K562 (cell line): Measurements from ENCODE around the gene AGK. TPM values are rescaled to one million over a fixed set of nuclear protein-coding genes. Genes with fewer than 3 reads are reported as not detected.

Source experiments
- ATAC-seq: fragments of 200-7000 bp; cut with Tn5 transposase; 3 replicates; pipeline ENCODE4 v1.9.1; 2020; ENCODE audit warnings: moderate library complexity
- BruUV-seq: library from RNA; stranded (reverse); fragments of 400-500 nt; replicated peaks from 2 replicates; lab custom pipeline; 2021; lab: Mats Ljungman, UMichigan
- CTCF ChIA-PET: fragments of 300-600 bp; formaldehyde crosslinking; extraction: SDS; loops from one replicate; lab custom pipeline; 2021; ENCODE audit warnings: low intra/inter-chr PET ratio; lab: Yijun Ruan, JAX
- POLR2A ChIA-PET: fragments of 300-600, 350-650 bp; sonication (Branson Sonifier 250); formaldehyde crosslinking; extraction: SDS; loops from one replicate; lab custom pipeline; 2021; ENCODE audit warnings: antibody characterized with exemption, inconsistent platforms; lab: Yijun Ruan, JAX
- DNase-seq, 4 experiments: peaks; one replicate each; pipeline versions ENCODE4 v3.0.0 to v3.0.0-alpha.2; 2011 to 2018; ENCODE audit warnings: low spot score in 3 of 4, mixed read lengths in 3 of 4; ENCODE audit errors: extremely low read depth in 1 of 4
- FAIRE-seq: peaks from 2 replicates; lab custom pipeline; 2011; peaks lifted over from hg19 to GRCh38; lab: Jason Lieb, UNC
- H2AFZ ChIP-seq: 2 replicates; pipeline ENCODE4 v1.6.0; 2011; ENCODE audit warnings: low read depth, low read length, control low read depth, inconsistent platforms
- H3K27ac ChIP-seq: fragments of 200-600 bp; 3 replicates; pipeline ENCODE4 v1.8.0; 2011; ENCODE audit warnings: low read depth, mild to moderate bottlenecking, control low read depth, inconsistent platforms, low read length, moderate library complexity, mixed read lengths; ENCODE audit errors: extremely low read depth
- H3K27me3 ChIP-seq, 2 experiments: fragments of 300-600 bp in 1 of 2; 2 replicates in 1 of 2; 3 replicates in 1 of 2; pipeline versions ENCODE4 v1.6.0 to v1.8.0; 2011; ENCODE audit warnings: inconsistent platforms in 2 of 2, low read length in 2 of 2, mild to moderate bottlenecking in 1 of 2, mixed read lengths in 1 of 2, moderate library complexity in 1 of 2; ENCODE audit not compliant: control insufficient read depth in 2 of 2, insufficient read depth in 2 of 2
- H3K36me3 ChIP-seq: fragments of 300-600 bp; 3 replicates; pipeline ENCODE4 v1.8.0; 2011; ENCODE audit warnings: mild to moderate bottlenecking, low read length, inconsistent platforms; ENCODE audit not compliant: control insufficient read depth, insufficient read depth
- H3K4me1 ChIP-seq, 2 experiments: fragments of 200-600 bp in 1 of 2; replicated peaks in 1 of 2; 2 replicates in 1 of 2; 3 replicates in 1 of 2; pipeline versions ENCODE4 v1.5.1 to v1.8.0; 2011; ENCODE audit warnings: inconsistent platforms in 2 of 2, low read length in 2 of 2, mild to moderate bottlenecking in 1 of 2, mixed read lengths in 1 of 2, moderate library complexity in 1 of 2; ENCODE audit not compliant: control insufficient read depth in 2 of 2, insufficient read depth in 2 of 2
- H3K4me2 ChIP-seq: 2 replicates; pipeline ENCODE4 v1.6.1; 2011; ENCODE audit warnings: low read length, control low read depth, inconsistent platforms, mixed read lengths; ENCODE audit not compliant: insufficient read depth
- H3K4me3 ChIP-seq: fragments of 200-600 bp; sonication (generic), shearing (Covaris generic); 2 replicates; pipeline ENCODE4 v1.5.1; 2016; ENCODE audit warnings: control low read depth, inconsistent platforms
- H3K79me2 ChIP-seq: fragments of 200-600 bp; 3 replicates; pipeline ENCODE4 v1.8.0; 2011; ENCODE audit warnings: low read length, inconsistent platforms; ENCODE audit not compliant: control insufficient read depth, insufficient read depth
- H3K9ac ChIP-seq, 2 experiments: 2 replicates each; pipeline versions ENCODE4 v1.6.0 to v1.6.1; 2011; ENCODE audit warnings: low read depth in 2 of 2, low read length in 2 of 2, control low read depth in 1 of 2, inconsistent platforms in 1 of 2, mild to moderate bottlenecking in 1 of 2, mixed read lengths in 1 of 2; ENCODE audit not compliant: insufficient read depth in 1 of 2
- H3K9me1 ChIP-seq: one replicate; pipeline ENCODE4 v1.6.0; 2011; ENCODE audit warnings: inconsistent platforms, mild to moderate bottlenecking, low read length, moderate library complexity; ENCODE audit not compliant: control insufficient read depth, insufficient read depth
- H3K9me3 ChIP-seq: replicated peaks from 2 replicates; pipeline ENCODE4 v1.5.1; 2011; ENCODE audit warnings: low read depth, low read length, inconsistent platforms; ENCODE audit not compliant: control insufficient read depth, insufficient read depth
- H4K20me1 ChIP-seq: replicated peaks from 2 replicates; pipeline ENCODE4 v1.6.1; 2011; ENCODE audit warnings: low read length, inconsistent platforms, mixed read lengths; ENCODE audit not compliant: control insufficient read depth, insufficient read depth
- CEBPG ChIP-seq, 3 experiments: fragments of 200-800 bp in 1 of 3; sonication (Bioruptor generic) in 1 of 3; sonication (generic) in 1 of 3; formaldehyde crosslinking in 1 of 3; IDR thresholded peaks in 2 of 3; conservative IDR thresholded peaks in 1 of 3; 2 replicates each; pipeline versions ENCODE4 v1.6.1 to v1.8.0; 2016 to 2022; ENCODE audit warnings: missing compliant biosample characterization in 2 of 3, missing genetic modification characterization in 2 of 3, mild to moderate bottlenecking in 1 of 3, missing genetic modification reagents in 1 of 3
- IRF2 ChIP-seq: sonication (generic); formaldehyde crosslinking; IDR thresholded peaks from 2 replicates; pipeline ENCODE4 v1.8.1; 2022; ENCODE audit warnings: mild to moderate bottlenecking, missing genetic modification reagents
- JUND ChIP-seq, 2 experiments: IDR thresholded peaks; 2 replicates in 1 of 2; 3 replicates in 1 of 2; pipeline ENCODE4 v1.6.1; 2011; ENCODE audit warnings: borderline replicate concordance in 2 of 2, low read depth in 2 of 2, low read length in 2 of 2, improper control_type of control experiment in 1 of 2, missing biosample characterization in 1 of 2, missing genetic modification characterization in 1 of 2, missing genetic modification reagents in 1 of 2
- TEAD4 ChIP-seq, 2 experiments: sonication (generic) in 1 of 2; formaldehyde crosslinking in 1 of 2; IDR thresholded peaks; 2 replicates each; pipeline versions ENCODE4 v1.6.1 to v1.8.0; 2012 to 2022; ENCODE audit warnings: borderline replicate concordance in 1 of 2, inconsistent platforms in 1 of 2, low read length in 1 of 2, mild to moderate bottlenecking in 1 of 2, missing genetic modification reagents in 1 of 2
- ZKSCAN3 ChIP-seq: fragments of 250-450 bp; sonication (Bioruptor Pico); IDR thresholded peaks from 2 replicates; pipeline ENCODE4 v1.4.0; 2020
- WGBS: fragments of 100-300 bp; shearing (Covaris generic); methylation state at CpG from one replicate; pipeline ENCODE4 v1.1.6; 2016; ENCODE audit warnings: low coverage, mixed read lengths; ENCODE audit not compliant: insufficient coverage; ENCODE audit errors: missing lambda C conversion rate; 5-methylcytosine and 5-hydroxymethylcytosine counted together
- in situ Hi-C: fragments of 300-500 bp; cut with MboI; formaldehyde crosslinking; loops from 4 replicates; pipeline ENCODE4 v1.15.0; 2018; ENCODE audit warnings: inconsistent platforms, mixed read lengths
- intact Hi-C: fragments of 100-400 bp; cut with micrococcal nuclease; formaldehyde crosslinking; loops from 2 replicates; pipeline ENCODE4 v1.14.2; 2022
- polyA plus RNA-seq, 8 experiments: library from polyadenylated mRNA; depleted of rRNA in 4 of 8; stranded (reverse) in 5 of 8; unstranded in 3 of 8; fragments of >200 nt; fragmentation: Nextera tagmentation in 2 of 8; fragmentation: Illumina TruSeq in 1 of 8; extraction: Ambion mirVana in 2 of 8; extraction: Trizol in 1 of 8; gene quantifications; 2 replicates each; pipeline versions ENCODE4 v1.2.1 to v1.2.3, GENCODE V29; 2011 to 2014; ENCODE audit warnings: inconsistent platforms in 1 of 8, missing spikeins in 1 of 8
- total RNA-seq, 7 experiments: library from RNA; depleted of rRNA in 6 of 7; stranded (reverse); fragments of >200 nt in 6 of 7; fragmentation: Illumina TruSeq in 2 of 7; extraction: Trizol in 2 of 7; gene quantifications; 2 replicates each; pipeline versions ENCODE4 v1.2.1 to v1.2.3, GENCODE V29; 2011 to 2021; ENCODE audit warnings: low replicate concordance in 1 of 7

AGK gene
- total and polyA plus RNA-seq, 9 of the 15 experiments (the other 6 are each of a cell fraction or from before 2014, with no cell fraction given), result 50.7 to 128 (median 71.8) TPM

DNA sequence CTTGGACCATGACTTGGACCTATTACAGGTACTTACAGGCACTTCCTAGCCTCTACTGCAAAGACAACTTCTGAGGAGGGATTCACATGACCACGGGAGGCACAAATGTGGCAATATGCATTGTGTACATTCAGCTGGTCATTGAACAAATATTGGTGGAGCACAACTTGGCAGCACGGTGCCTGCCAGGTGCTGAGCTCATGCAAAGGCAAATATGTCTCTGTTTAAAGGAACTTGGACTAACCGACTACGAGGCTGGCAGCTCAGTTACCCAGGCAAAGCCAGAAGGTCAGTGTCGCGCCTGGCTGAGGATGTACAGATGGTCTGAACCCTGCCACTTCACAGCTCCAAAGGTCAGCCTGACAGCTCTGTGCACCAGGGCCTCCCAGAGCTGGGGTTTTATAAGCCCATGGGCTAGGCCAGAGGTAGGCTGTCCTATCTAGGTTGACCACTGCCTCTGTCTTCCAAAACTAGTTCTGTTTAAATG is 144.6 kb downstream of the AGK start:
- no peaks in the 10 kb centered on the region for H3K4me1 ChIP-seq
- no peak overlapping the region for H3K27ac ChIP-seq
- H2AFZ ChIP-seq, result no peak overlapping the region
- H3K9me1 ChIP-seq, result no peaks in the 10 kb centered on the region
- ChIA-PET CTCF (no interaction called here), POLR2A (interaction anchor here (0.5 to 0.7 kb wide), 3 partner anchors 24 to 1720 kb away, joined by 3 read pairs; no protein-coding TSS in a partner anchor)
- ATAC-seq (peak; percentile 36; the same call in 1 of the 3 replicates), DNase-seq (no peak), FAIRE-seq (no peak)
- H3K36me3 ChIP-seq, result no peaks in the 10 kb centered on the region
- H3K4me3 ChIP-seq, result no peak overlapping the region
- BruUV-seq, result no TSS peak
- TF ChIP-seq IRF2 (CRISPR knock-in tag), result 0 out of 2 replicates have a peak, but pooled peaks have one; percentile 27
- 0 out of 2 replicates have a peak, but pooled peaks have one; percentile 27 for TF ChIP-seq CEBPG (CRISPR knock-in tag; IDR thresholded peaks at IDR 0.05)
- TF ChIP-seq CEBPG (tag; conservative IDR thresholded peaks at IDR 0.05 in 1 of 2, IDR thresholded peaks at IDR 0.05 in 1 of 2), result no peak
- TF ChIP-seq TEAD4 (IDR thresholded peaks at IDR 0.05; ENCODE audit: low read length), result no peak
- TF ChIP-seq TEAD4 (CRISPR knock-in tag; IDR thresholded peaks at IDR 0.05; ENCODE audit: borderline replicate concordance), result 0 out of 2 replicates have a peak, but pooled peaks have one; percentile 67
- TF ChIP-seq JUND (IDR thresholded peaks at IDR 0.05; ENCODE audit: borderline replicate concordance, low read depth, low read length), result no peak
- TF ChIP-seq JUND (tag; IDR thresholded peaks at IDR 0.05; ENCODE audit: borderline replicate concordance, low read depth, low read length), result no peak
- no peak for TF ChIP-seq ZKSCAN3
- H3K27me3 ChIP-seq, result peaks cover 30 to 32% of the 10 kb centered on the region in 2 experiments
- H3K9ac ChIP-seq, result no peak overlapping the region
- H3K9me3 ChIP-seq, result no peaks in the 10 kb centered on the region
- 0% methylated on average over 6 of the region's 6 CpGs for WGBS
- intact Hi-C loops, result no loop called here
- H3K4me2 ChIP-seq, result no peak overlapping the region
- in situ Hi-C loops, result no loop called here
- no peaks in the 10 kb centered on the region for H3K79me2 ChIP-seq
- H4K20me1 ChIP-seq, result no peaks in the 10 kb centered on the region; the same call in none of the 2 replicates
